GM23338 (cell line): ENCODE results near the gene ECE2. TPM values are rescaled to one million over a fixed set of nuclear protein-coding genes. Genes with fewer than 3 reads are reported as not detected.
"Not testable (repeated sequence)": the region's sequence is repeated elsewhere in the genome, so short reads cannot be mapped to it uniquely, and the experiment has no call there.

Experiments
- ATAC-seq: fragments of 200-7000 bp; cut with Tn5 transposase; 3 replicates; pipeline ENCODE4 v1.9.1; 2020
- DNase-seq: peaks from one replicate; pipeline ENCODE4 v3.0.0-alpha.2; 2015; ENCODE audit warnings: low spot score
- H2AFZ ChIP-seq: fragments of 200-600 bp; sonication (generic); 2 replicates; pipeline ENCODE4 v1.8.0; 2016; ENCODE audit warnings: antibody characterized with exemption, mild to moderate bottlenecking, moderate library complexity
- H3F3A ChIP-seq: fragments of 200-600 bp; sonication (generic); replicated peaks from 2 replicates; pipeline ENCODE4 v1.8.0; 2017; ENCODE audit warnings: antibody characterized with exemption, mixed run types, low read depth
- H3K27ac ChIP-seq: fragments of 200-600 bp; sonication (generic); 2 replicates; pipeline ENCODE4 v1.6.1; 2016; ENCODE audit warnings: low read depth
- H3K27me3 ChIP-seq: fragments of 200-600 bp; sonication (generic); 2 replicates; pipeline ENCODE4 v1.8.0; 2016; ENCODE audit warnings: mild to moderate bottlenecking, mixed run types, moderate library complexity; ENCODE audit not compliant: insufficient read depth
- H3K36me3 ChIP-seq: fragments of 200-600 bp; sonication (generic); 2 replicates; pipeline ENCODE4 v1.8.0; 2016; ENCODE audit warnings: mild to moderate bottlenecking; ENCODE audit not compliant: insufficient read depth
- H3K4me1 ChIP-seq: fragments of 200-600 bp; sonication (generic); 2 replicates; pipeline ENCODE4 v1.8.0; 2016; ENCODE audit warnings: mild to moderate bottlenecking, moderate library complexity; ENCODE audit not compliant: insufficient read depth
- H3K4me2 ChIP-seq: fragments of 200-600 bp; sonication (generic); 2 replicates; pipeline ENCODE4 v1.7.1; 2017; ENCODE audit warnings: mixed run types
- H3K4me3 ChIP-seq: fragments of 200-600 bp; sonication (generic); 2 replicates; pipeline ENCODE4 v1.6.1; 2016; ENCODE audit warnings: mixed run types
- H3K79me2 ChIP-seq: fragments of 200-600 bp; sonication (generic); replicated peaks from 2 replicates; pipeline ENCODE4 v1.8.0; 2017; ENCODE audit warnings: mild to moderate bottlenecking; ENCODE audit not compliant: insufficient read depth
- H3K9me2 ChIP-seq: fragments of 200-600 bp; sonication (generic); 2 replicates; pipeline ENCODE4 v1.8.0; 2017; ENCODE audit not compliant: insufficient read depth
- H4K20me1 ChIP-seq: fragments of 200-600 bp; sonication (generic); replicated peaks from 2 replicates; pipeline ENCODE4 v1.8.0; 2017; ENCODE audit warnings: mild to moderate bottlenecking; ENCODE audit not compliant: insufficient read depth
- H3K27ac Mint-ChIP-seq: 2 replicates; pipeline ENCODE4 v1.8.0; 2020; ENCODE audit warnings: inconsistent platforms, mild to moderate bottlenecking, moderate library complexity, mixed read lengths
- H3K27me3 Mint-ChIP-seq: 3 replicates; pipeline ENCODE4 v1.8.0; 2022; ENCODE audit warnings: low read depth, mild to moderate bottlenecking, moderate library complexity, mixed read lengths, inconsistent platforms; ENCODE audit not compliant: insufficient read depth, poor library complexity
- H3K36me3 Mint-ChIP-seq: 3 replicates; pipeline ENCODE4 v1.8.0; 2021; ENCODE audit warnings: low read depth, mild to moderate bottlenecking, inconsistent platforms, moderate library complexity, mixed read lengths
- H3K4me1 Mint-ChIP-seq: 3 replicates; pipeline ENCODE4 v1.8.0; 2020; ENCODE audit warnings: mild to moderate bottlenecking, inconsistent platforms, mixed read lengths
- H3K4me3 Mint-ChIP-seq: 3 replicates; pipeline ENCODE4 v1.8.0; 2021; ENCODE audit warnings: moderate library complexity, mild to moderate bottlenecking, inconsistent platforms, mixed read lengths
- H3K9me3 Mint-ChIP-seq: 3 replicates; pipeline ENCODE4 v1.8.0; 2020; ENCODE audit warnings: moderate library complexity, mild to moderate bottlenecking, inconsistent platforms, mixed read lengths
- CREB1 ChIP-seq: fragments of 250-450 bp; sonication (Bioruptor Pico); IDR thresholded peaks from 2 replicates; pipeline ENCODE4 v1.5.0; 2020; ENCODE audit warnings: low read depth, mild to moderate bottlenecking, moderate library complexity
- ETS1 ChIP-seq: IDR thresholded peaks from 2 replicates; pipeline ENCODE4 v1.6.1; 2016; ENCODE audit warnings: antibody characterized with exemption
- EZH2 ChIP-seq: fragments of 200-600 bp; sonication (generic); IDR thresholded peaks from one replicate; pipeline ENCODE4 v1.8.0; 2017; ENCODE audit warnings: antibody characterized with exemption, mild to moderate bottlenecking, low read depth; ENCODE audit not compliant: unreplicated experiment
- JUNB ChIP-seq: IDR thresholded peaks from one replicate; pipeline ENCODE4 v1.6.1; 2016; ENCODE audit warnings: antibody characterized with exemption; ENCODE audit not compliant: unreplicated experiment
- POLR2AphosphoS5 ChIP-seq: IDR thresholded peaks from 2 replicates; pipeline ENCODE4 v1.6.1; 2016; ENCODE audit warnings: antibody characterized with exemption, low read depth
- REST ChIP-seq: IDR thresholded peaks from one replicate; pipeline ENCODE4 v1.6.1; 2018; ENCODE audit warnings: antibody characterized with exemption; ENCODE audit not compliant: unreplicated experiment
- polyA plus RNA-seq: library from polyadenylated mRNA; unstranded; fragments of >200 nt; fragmentation: Nextera tagmentation; extraction: Ambion mirVana; gene quantifications from 2 replicates; pipeline ENCODE4 v1.2.1, GENCODE V29; 2016
- total RNA-seq: library from RNA; depleted of rRNA; stranded (reverse); fragments of >200 nt; shearing (Covaris generic); gene quantifications from 2 replicates; pipeline ENCODE4 v1.2.3, GENCODE V29; 2014

ECE2 gene
- total and polyA plus RNA-seq, 2 experiments from 2014 or later = 0.24 to 0.48 TPM

- TF ChIP-seq REST (no peak), JUNB (no peak)
These were observed 63.2 kb downstream of the ECE2 start (continued) for GRCh38 chr3:184339001-184339400.

- DNase-seq = not testable (repeated sequence)
- peaks cover 17% of the 10 kb centered on the region for H4K20me1 ChIP-seq
- peaks cover 41% of the 10 kb centered on the region for H3K4me1 Mint-ChIP-seq
These were observed 63.8 kb downstream of the ECE2 start for GRCh38 chr3:184339451-184340135.

GRCh38 chr3:184341925-184342324 is 66.1 kb downstream of the ECE2 start:
- H3K4me3 ChIP-seq = no peak overlapping the region
- no peak for ATAC-seq
- no peaks in the 10 kb centered on the region for H3K9me2 ChIP-seq
- Mint-ChIP-seq H3K4me3 (no peak overlapping the region), H3K27me3 (peaks cover 25% of the 10 kb centered on the region), H3K9me3 (peaks cover 3% of the 10 kb centered on the region; the same call in 1 of the 3 replicates), H3K27ac (no peak overlapping the region), H3K36me3 (peaks cover 15% of the 10 kb centered on the region), H3K4me1 (peaks cover 43% of the 10 kb centered on the region)
- H4K20me1 ChIP-seq = peaks cover 14% of the 10 kb centered on the region
- H3K4me1 ChIP-seq = peaks cover 26% of the 10 kb centered on the region
- H3K27ac ChIP-seq = no peak overlapping the region
- H3K36me3 ChIP-seq = no peaks in the 10 kb centered on the region
- H3K27me3 ChIP-seq = no peaks in the 10 kb centered on the region
- DNase-seq = no peak
- peaks cover 12% of the 10 kb centered on the region; the same call in 1 of the 2 replicates for H3F3A ChIP-seq
- no peak overlapping the region for H2AFZ ChIP-seq
- H3K4me2 ChIP-seq = no peak overlapping the region
- H3K79me2 ChIP-seq = peaks cover 23% of the 10 kb centered on the region
- TF ChIP-seq ETS1 = no peak
- no peak for TF ChIP-seq REST
- no peak for TF ChIP-seq CREB1 (CRISPR knock-in tag)
- TF ChIP-seq POLR2AphosphoS5 = no peak
- TF ChIP-seq EZH2 = no peak

More at GRCh38 chr3:184339451-184340135, 63.8 kb downstream of the ECE2 start:
- H3K9me3 Mint-ChIP-seq, H3K4me3 Mint-ChIP-seq, H3K9me2 ChIP-seq, H3K4me3 ChIP-seq, H2AFZ ChIP-seq, H3K27ac ChIP-seq, H3K4me2 ChIP-seq, ATAC-seq, H3K36me3 ChIP-seq, H3K27ac Mint-ChIP-seq, H3K27me3 ChIP-seq: not testable (repeated sequence)
- H3K36me3 Mint-ChIP-seq = peaks cover 21% of the 10 kb centered on the region
- H3F3A ChIP-seq = peaks cover 22% of the 10 kb centered on the region
- H3K27me3 Mint-ChIP-seq = peaks cover 30% of the 10 kb centered on the region
- peaks cover 28% of the 10 kb centered on the region for H3K79me2 ChIP-seq
- peaks cover 27% of the 10 kb centered on the region for H3K4me1 ChIP-seq
